HEK293 (cell line): ENCODE measurements around the gene IER2.
A peak's percentile ranks its signal among the peaks of the same experiment; 100 is the strongest.

ENCODE experiments used
- CTCF ChIA-PET: fragments of 350-600 bp; formaldehyde crosslinking; extraction: SDS; loops from one replicate; lab custom pipeline; 2021; ENCODE audit warnings: antibody characterized with exemption; lab: Yijun Ruan, JAX
- POLR2A ChIA-PET: fragments of 300-600 bp; formaldehyde crosslinking; extraction: SDS; loops from one replicate; lab custom pipeline; 2020; ENCODE audit warnings: antibody characterized with exemption, inconsistent platforms; lab: Yijun Ruan, JAX
- H3K27ac ChIP-seq: fragments of 200-500 bp; sonication (Bioruptor generic); 2 replicates; pipeline ENCODE4 v1.5.1; 2014; ENCODE audit warnings: low read depth, low read length, control low read depth, inconsistent platforms; ENCODE audit errors: extremely low read depth
- H3K36me3 ChIP-seq, 2 experiments: fragments of 200-500 bp in 1 of 2; sonication (Bioruptor generic) in 1 of 2; 1 replicate in 1 of 2; 2 replicates in 1 of 2; pipeline ENCODE4 v1.5.1; 2014 to 2017; ENCODE audit warnings: inconsistent platforms in 2 of 2, low read length in 2 of 2; ENCODE audit not compliant: control insufficient read depth in 2 of 2, insufficient read depth in 1 of 2
- H3K4me1 ChIP-seq: fragments of 200-500 bp; sonication (Bioruptor generic); 2 replicates; pipeline ENCODE4 v1.5.1; 2014; ENCODE audit warnings: mild to moderate bottlenecking, low read length, inconsistent platforms; ENCODE audit not compliant: control insufficient read depth, insufficient read depth
- H3K4me3 ChIP-seq: 2 replicates; pipeline ENCODE4 v1.5.1; 2011; ENCODE audit warnings: low read depth, mild to moderate bottlenecking, control low read depth, low read length, moderate library complexity
- H3K9me3 ChIP-seq: fragments of 200-500 bp; sonication (Bioruptor generic); 2 replicates; pipeline ENCODE4 v1.5.1; 2014; ENCODE audit warnings: low read depth, low read length, inconsistent platforms; ENCODE audit not compliant: control insufficient read depth, insufficient read depth
- KLF16 ChIP-seq: fragments of 450-650 bp; formaldehyde crosslinking; IDR thresholded peaks from 2 replicates; pipeline ENCODE4 v1.5.1; 2017; ENCODE audit warnings: missing biosample characterization, missing genetic modification characterization
- SETDB1 ChIP-seq: IDR thresholded peaks from one replicate; pipeline ENCODE4 v1.6.1; 2017; ENCODE audit warnings: mild to moderate bottlenecking, low read length, moderate library complexity, mixed read lengths; ENCODE audit not compliant: insufficient read length
- SP7 ChIP-seq: fragments of 450-650 bp; formaldehyde crosslinking; IDR thresholded peaks from 2 replicates; pipeline ENCODE4 v1.5.1; 2016; ENCODE audit warnings: missing biosample characterization, missing genetic modification characterization
- ZBTB17 ChIP-seq: fragments of 450-650 bp; formaldehyde crosslinking; IDR thresholded peaks from 2 replicates; pipeline ENCODE4 v1.5.1; 2016; ENCODE audit warnings: missing biosample characterization, missing genetic modification characterization
- ZBTB48 ChIP-seq: fragments of 450-650 bp; formaldehyde crosslinking; IDR thresholded peaks from 2 replicates; pipeline ENCODE4 v1.5.1; 2016; ENCODE audit warnings: missing biosample characterization, missing genetic modification characterization
- ZNF121 ChIP-seq: fragments of 450-650 bp; formaldehyde crosslinking; IDR thresholded peaks from 2 replicates; pipeline ENCODE4 v1.5.1; 2016; ENCODE audit warnings: missing biosample characterization, missing genetic modification characterization
- ZNF157 ChIP-seq: fragments of 450-650 bp; formaldehyde crosslinking; IDR thresholded peaks from 2 replicates; pipeline ENCODE4 v1.5.1; 2016; ENCODE audit warnings: missing biosample characterization, missing genetic modification characterization
- ZNF174 ChIP-seq: fragments of 450-650 bp; formaldehyde crosslinking; IDR thresholded peaks from 2 replicates; pipeline ENCODE4 v1.5.0; 2017; ENCODE audit warnings: missing biosample characterization, mild to moderate bottlenecking, missing genetic modification characterization
- ZNF239 ChIP-seq: fragments of 450-650 bp; formaldehyde crosslinking; IDR thresholded peaks from 2 replicates; pipeline ENCODE4 v1.5.1; 2016; ENCODE audit warnings: missing biosample characterization, missing genetic modification characterization
- ZNF292 ChIP-seq: fragments of 450-650 bp; formaldehyde crosslinking; IDR thresholded peaks from 2 replicates; pipeline ENCODE4 v1.5.1; 2016; ENCODE audit warnings: low read depth, missing biosample characterization, missing genetic modification characterization, borderline replicate concordance
- ZNF350 ChIP-seq: fragments of 450-650 bp; formaldehyde crosslinking; IDR thresholded peaks from 2 replicates; pipeline ENCODE4 v1.5.0; 2017; ENCODE audit warnings: missing biosample characterization, mild to moderate bottlenecking, missing genetic modification characterization
- ZNF394 ChIP-seq: fragments of 450-650 bp; formaldehyde crosslinking; IDR thresholded peaks from 2 replicates; pipeline ENCODE4 v1.5.1; 2016; ENCODE audit warnings: missing biosample characterization, missing genetic modification characterization, mild to moderate bottlenecking, moderate library complexity, borderline replicate concordance
- ZNF544 ChIP-seq: fragments of 450-650 bp; formaldehyde crosslinking; IDR thresholded peaks from 2 replicates; pipeline ENCODE4 v1.5.0; 2017; ENCODE audit warnings: missing biosample characterization, missing genetic modification characterization
- ZNF548 ChIP-seq: fragments of 450-650 bp; formaldehyde crosslinking; IDR thresholded peaks from 2 replicates; pipeline ENCODE4 v1.5.1; 2016; ENCODE audit warnings: missing biosample characterization, missing genetic modification characterization
- ZNF600 ChIP-seq: fragments of 450-650 bp; formaldehyde crosslinking; IDR thresholded peaks from 2 replicates; pipeline ENCODE4 v1.5.1; 2016; ENCODE audit warnings: missing biosample characterization, missing genetic modification characterization
- TF ChIP-seq, protein P1 (sequence below): fragments of 450-650 bp; formaldehyde crosslinking; IDR thresholded peaks from 2 replicates; pipeline ENCODE4 v1.5.1; 2016; ENCODE audit warnings: missing biosample characterization, missing genetic modification characterization
- TF ChIP-seq, protein P2 (sequence below): fragments of 450-650 bp; formaldehyde crosslinking; IDR thresholded peaks from 2 replicates; pipeline ENCODE4 v1.5.1; 2016; ENCODE audit warnings: missing biosample characterization, missing genetic modification characterization
- TF ChIP-seq, protein P3 (sequence below): fragments of 450-650 bp; formaldehyde crosslinking; conservative IDR thresholded peaks from 2 replicates; pipeline ENCODE4 v1.5.1; 2016; ENCODE audit warnings: low read depth, missing biosample characterization, missing genetic modification characterization
- TF ChIP-seq, protein P4 (sequence below): fragments of 450-650 bp; formaldehyde crosslinking; IDR thresholded peaks from 2 replicates; pipeline ENCODE4 v1.5.1; 2016; ENCODE audit warnings: missing biosample characterization, missing genetic modification characterization

Gene IER2

DNA sequence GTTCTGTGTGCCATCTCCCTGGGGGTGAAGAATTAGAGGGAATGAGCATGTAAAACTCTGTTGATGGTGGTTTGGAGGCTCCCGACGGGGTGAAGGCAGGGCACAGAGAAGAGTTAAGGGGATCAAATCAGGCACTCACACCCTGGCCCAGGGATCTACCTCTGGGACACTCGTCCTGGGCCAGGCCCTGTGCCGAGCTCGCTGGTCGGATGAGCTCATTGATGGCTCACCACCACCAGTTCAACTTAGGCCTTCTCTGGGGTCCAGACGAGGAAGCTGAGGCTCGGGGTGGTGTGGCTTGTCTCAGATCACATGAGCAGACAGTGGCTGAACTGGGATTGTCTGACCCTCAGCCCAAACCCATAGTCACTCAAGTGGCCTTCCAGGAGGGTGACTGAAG lies 30.6 kb upstream of the IER2 start:
- TF ChIP-seq, protein P1, sequence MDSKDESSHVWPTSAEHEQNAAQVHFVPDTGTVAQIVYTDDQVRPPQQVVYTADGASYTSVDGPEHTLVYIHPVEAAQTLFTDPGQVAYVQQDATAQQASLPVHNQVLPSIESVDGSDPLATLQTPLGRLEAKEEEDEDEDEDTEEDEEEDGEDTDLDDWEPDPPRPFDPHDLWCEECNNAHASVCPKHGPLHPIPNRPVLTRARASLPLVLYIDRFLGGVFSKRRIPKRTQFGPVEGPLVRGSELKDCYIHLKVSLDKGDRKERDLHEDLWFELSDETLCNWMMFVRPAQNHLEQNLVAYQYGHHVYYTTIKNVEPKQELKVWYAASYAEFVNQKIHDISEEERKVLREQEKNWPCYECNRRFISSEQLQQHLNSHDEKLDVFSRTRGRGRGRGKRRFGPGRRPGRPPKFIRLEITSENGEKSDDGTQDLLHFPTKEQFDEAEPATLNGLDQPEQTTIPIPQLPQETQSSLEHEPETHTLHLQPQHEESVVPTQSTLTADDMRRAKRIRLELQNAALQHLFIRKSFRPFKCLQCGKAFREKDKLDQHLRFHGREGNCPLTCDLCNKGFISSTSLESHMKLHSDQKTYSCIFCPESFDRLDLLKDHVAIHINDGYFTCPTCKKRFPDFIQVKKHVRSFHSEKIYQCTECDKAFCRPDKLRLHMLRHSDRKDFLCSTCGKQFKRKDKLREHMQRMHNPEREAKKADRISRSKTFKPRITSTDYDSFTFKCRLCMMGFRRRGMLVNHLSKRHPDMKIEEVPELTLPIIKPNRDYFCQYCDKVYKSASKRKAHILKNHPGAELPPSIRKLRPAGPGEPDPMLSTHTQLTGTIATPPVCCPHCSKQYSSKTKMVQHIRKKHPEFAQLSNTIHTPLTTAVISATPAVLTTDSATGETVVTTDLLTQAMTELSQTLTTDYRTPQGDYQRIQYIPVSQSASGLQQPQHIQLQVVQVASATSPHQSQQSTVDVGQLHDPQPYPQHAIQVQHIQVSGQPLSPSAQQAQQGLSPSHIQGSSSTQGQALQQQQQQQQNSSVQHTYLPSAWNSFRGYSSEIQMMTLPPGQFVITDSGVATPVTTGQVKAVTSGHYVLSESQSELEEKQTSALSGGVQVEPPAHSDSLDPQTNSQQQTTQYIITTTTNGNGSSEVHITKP (tag by site-specific recombination), result peak; percentile 38; the same call in 1 of the 2 replicates
- no peak for TF ChIP-seq SETDB1
- peak; percentile 43; the same call in 1 of the 2 replicates for TF ChIP-seq ZNF600 (tag by site-specific recombination)
- TF ChIP-seq ZBTB48 (tag by site-specific recombination), result no peak
- TF ChIP-seq ZNF121 (tag by site-specific recombination), result no peak
- peak; percentile 68 for TF ChIP-seq ZBTB17 (tag by site-specific recombination)
- TF ChIP-seq ZNF239 (tag by site-specific recombination), result no peak
- TF ChIP-seq, all 188 proteins: peak for 3
- POLR2A ChIA-PET, result interaction anchor here (0.7 to 4.2 kb wide), 5 partner anchors 9 to 35 kb away, joined by 3 to 48 read pairs (median 18); partner anchors contain the start of genes IER2 and STX10
- Histone ChIP-seq H3K4me3 (no peak overlapping the region; the same call in 1 of the 2 replicates), H3K27ac (no peak overlapping the region; the same call in 1 of the 2 replicates), H3K4me1 (peaks cover 7% of the 10 kb centered on the region), H3K9me3 (no peaks in the 10 kb centered on the region), H3K36me3 (peaks cover 2 to 50% of the 10 kb centered on the region in 2 experiments; a peak in 2 of 3 replicates)
- CTCF ChIA-PET, result interaction anchor here (0.6 to 1.6 kb wide), 5 partner anchors 25 to 154 kb away, joined by 3 to 8 read pairs (median 3); no protein-coding TSS in a partner anchor

DNA sequence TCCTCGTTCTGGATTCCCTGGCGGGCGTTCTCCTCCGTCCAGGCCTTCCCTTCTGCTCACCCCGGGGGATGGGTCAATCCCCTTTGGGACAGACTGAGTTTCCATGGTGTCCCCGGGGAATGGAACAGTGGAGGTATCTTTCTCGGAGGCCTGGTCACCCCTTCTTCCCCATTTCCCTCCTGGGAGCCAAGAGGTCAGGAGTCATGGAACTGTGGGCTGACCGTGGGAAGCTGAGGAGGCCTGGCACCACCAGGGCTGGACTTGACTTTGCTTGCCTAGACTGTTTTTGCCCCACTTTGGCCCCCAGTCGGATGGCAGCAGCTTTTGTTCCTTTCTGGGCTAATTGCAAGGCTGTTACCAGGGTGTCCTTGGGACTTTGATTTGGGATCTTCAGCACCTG lies 30.2 kb upstream of the IER2 start:
- Histone ChIP-seq H3K4me3 (no peak overlapping the region), H3K9me3 (no peaks in the 10 kb centered on the region)
- POLR2A ChIA-PET, result interaction anchor here (0.7 to 4.2 kb wide), 5 partner anchors 8 to 35 kb away, joined by 3 to 48 read pairs (median 18); partner anchors contain the start of genes IER2 and STX10
- TF ChIP-seq, protein P2, sequence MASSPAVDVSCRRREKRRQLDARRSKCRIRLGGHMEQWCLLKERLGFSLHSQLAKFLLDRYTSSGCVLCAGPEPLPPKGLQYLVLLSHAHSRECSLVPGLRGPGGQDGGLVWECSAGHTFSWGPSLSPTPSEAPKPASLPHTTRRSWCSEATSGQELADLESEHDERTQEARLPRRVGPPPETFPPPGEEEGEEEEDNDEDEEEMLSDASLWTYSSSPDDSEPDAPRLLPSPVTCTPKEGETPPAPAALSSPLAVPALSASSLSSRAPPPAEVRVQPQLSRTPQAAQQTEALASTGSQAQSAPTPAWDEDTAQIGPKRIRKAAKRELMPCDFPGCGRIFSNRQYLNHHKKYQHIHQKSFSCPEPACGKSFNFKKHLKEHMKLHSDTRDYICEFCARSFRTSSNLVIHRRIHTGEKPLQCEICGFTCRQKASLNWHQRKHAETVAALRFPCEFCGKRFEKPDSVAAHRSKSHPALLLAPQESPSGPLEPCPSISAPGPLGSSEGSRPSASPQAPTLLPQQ (tag by site-specific recombination), result no peak
- no peak for TF ChIP-seq ZNF292
- no peak for TF ChIP-seq SP7 (tag by site-specific recombination)
- TF ChIP-seq ZNF600 (tag by site-specific recombination), result peak; percentile 2; the same call in 1 of the 2 replicates
- TF ChIP-seq, all 188 proteins: peak for 1
- no peak overlapping the region for H3K27ac ChIP-seq
- H3K36me3 ChIP-seq, result peaks cover 0 to 49% of the 10 kb centered on the region in 2 experiments; a peak in 2 of 3 replicates
- CTCF ChIA-PET, result interaction anchor here (0.5 to 1.6 kb wide), 5 partner anchors 26 to 343 kb away, joined by 3 to 8 read pairs (median 3); no protein-coding TSS in a partner anchor
- H3K4me1 ChIP-seq, result peaks cover 7% of the 10 kb centered on the region

DNA sequence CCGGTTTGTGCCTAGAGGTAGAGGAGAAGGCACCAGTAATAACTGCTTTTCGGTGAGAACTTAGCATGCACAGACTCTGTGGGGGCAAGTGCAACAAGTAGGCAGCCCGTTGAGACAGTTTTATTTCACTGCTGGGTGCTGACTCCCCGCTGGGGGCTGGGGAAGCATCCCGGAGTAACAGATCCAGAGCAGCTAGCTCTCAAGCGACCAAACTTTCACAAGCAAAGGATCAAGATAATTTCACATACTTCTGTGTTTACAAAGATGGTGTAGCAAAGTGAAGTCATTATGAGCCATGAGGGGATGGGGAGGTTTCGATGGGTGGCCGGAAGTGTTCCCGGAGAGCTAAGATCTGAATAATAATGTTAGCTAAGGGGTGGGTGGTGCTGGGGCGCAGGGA lies 29.4 kb upstream of the IER2 start:
- Histone ChIP-seq H3K27ac (no peak overlapping the region), H3K4me1 (peaks cover 7% of the 10 kb centered on the region), H3K9me3 (no peaks in the 10 kb centered on the region), H3K36me3 (peaks cover 0 to 48% of the 10 kb centered on the region in 2 experiments; a peak in 2 of 3 replicates), H3K4me3 (no peak overlapping the region)
- ChIA-PET CTCF (interaction anchor here (0.6 to 1.6 kb wide), 3 partner anchors 27 to 274 kb away, joined by 3 read pairs; no protein-coding TSS in a partner anchor), POLR2A (interaction anchor here (0.5 to 4.2 kb wide), 5 partner anchors 26 to 439 kb away, joined by 3 to 27 read pairs (median 4); partner anchors contain the start of genes DHPS, IER2 and STX10)
- TF ChIP-seq, protein P3, sequence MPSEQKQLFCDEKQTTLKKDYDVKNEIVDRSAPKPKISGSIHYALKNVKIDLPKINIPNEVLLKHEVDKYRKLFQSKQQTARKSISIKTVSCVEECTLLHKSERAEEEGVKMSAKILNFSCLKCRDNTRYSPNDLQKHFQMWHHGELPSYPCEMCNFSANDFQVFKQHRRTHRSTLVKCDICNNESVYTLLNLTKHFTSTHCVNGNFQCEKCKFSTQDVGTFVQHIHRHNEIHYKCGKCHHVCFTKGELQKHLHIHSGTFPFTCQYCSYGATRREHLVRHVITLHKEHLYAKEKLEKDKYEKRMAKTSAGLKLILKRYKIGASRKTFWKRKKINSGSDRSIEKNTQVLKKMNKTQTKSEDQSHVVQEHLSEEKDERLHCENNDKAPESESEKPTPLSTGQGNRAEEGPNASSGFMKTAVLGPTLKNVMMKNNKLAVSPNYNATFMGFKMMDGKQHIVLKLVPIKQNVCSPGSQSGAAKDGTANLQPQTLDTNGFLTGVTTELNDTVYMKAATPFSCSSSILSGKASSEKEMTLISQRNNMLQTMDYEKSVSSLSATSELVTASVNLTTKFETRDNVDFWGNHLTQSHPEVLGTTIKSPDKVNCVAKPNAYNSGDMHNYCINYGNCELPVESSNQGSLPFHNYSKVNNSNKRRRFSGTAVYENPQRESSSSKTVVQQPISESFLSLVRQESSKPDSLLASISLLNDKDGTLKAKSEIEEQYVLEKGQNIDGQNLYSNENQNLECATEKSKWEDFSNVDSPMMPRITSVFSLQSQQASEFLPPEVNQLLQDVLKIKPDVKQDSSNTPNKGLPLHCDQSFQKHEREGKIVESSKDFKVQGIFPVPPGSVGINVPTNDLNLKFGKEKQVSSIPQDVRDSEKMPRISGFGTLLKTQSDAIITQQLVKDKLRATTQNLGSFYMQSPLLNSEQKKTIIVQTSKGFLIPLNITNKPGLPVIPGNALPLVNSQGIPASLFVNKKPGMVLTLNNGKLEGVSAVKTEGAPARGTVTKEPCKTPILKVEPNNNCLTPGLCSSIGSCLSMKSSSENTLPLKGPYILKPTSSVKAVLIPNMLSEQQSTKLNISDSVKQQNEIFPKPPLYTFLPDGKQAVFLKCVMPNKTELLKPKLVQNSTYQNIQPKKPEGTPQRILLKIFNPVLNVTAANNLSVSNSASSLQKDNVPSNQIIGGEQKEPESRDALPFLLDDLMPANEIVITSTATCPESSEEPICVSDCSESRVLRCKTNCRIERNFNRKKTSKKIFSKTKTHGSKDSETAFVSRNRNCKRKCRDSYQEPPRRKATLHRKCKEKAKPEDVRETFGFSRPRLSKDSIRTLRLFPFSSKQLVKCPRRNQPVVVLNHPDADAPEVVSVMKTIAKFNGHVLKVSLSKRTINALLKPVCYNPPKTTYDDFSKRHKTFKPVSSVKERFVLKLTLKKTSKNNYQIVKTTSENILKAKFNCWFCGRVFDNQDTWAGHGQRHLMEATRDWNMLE (tag by site-specific recombination), result no peak
- TF ChIP-seq, protein P4, sequence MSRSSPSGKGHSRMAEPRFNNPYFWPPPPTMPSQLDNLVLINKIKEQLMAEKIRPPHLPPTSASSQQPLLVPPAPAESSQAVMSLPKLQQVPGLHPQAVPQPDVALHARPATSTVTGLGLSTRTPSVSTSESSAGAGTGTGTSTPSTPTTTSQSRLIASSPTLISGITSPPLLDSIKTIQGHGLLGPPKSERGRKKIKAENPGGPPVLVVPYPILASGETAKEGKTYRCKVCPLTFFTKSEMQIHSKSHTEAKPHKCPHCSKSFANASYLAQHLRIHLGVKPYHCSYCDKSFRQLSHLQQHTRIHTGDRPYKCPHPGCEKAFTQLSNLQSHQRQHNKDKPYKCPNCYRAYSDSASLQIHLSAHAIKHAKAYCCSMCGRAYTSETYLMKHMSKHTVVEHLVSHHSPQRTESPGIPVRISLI, result no peak
- TF ChIP-seq ZNF394 (tag by site-specific recombination) (no peak), ZNF544 (no peak), ZNF350 (tag by site-specific recombination) (no peak), KLF16 (tag by site-specific recombination) (no peak), ZNF174 (tag by site-specific recombination) (no peak), ZNF157 (no peak), ZNF548 (tag by site-specific recombination) (no peak)
